IPS-11a (cell line): ENCODE results near the gene SLC19A1.

Experiments
- H3K4me3 ChIP-seq: one replicate; pipeline ENCODE4 v1.5.1; 2013; ENCODE audit warnings: low read depth, low read length, control low read depth

Gene SLC19A1

DNA sequence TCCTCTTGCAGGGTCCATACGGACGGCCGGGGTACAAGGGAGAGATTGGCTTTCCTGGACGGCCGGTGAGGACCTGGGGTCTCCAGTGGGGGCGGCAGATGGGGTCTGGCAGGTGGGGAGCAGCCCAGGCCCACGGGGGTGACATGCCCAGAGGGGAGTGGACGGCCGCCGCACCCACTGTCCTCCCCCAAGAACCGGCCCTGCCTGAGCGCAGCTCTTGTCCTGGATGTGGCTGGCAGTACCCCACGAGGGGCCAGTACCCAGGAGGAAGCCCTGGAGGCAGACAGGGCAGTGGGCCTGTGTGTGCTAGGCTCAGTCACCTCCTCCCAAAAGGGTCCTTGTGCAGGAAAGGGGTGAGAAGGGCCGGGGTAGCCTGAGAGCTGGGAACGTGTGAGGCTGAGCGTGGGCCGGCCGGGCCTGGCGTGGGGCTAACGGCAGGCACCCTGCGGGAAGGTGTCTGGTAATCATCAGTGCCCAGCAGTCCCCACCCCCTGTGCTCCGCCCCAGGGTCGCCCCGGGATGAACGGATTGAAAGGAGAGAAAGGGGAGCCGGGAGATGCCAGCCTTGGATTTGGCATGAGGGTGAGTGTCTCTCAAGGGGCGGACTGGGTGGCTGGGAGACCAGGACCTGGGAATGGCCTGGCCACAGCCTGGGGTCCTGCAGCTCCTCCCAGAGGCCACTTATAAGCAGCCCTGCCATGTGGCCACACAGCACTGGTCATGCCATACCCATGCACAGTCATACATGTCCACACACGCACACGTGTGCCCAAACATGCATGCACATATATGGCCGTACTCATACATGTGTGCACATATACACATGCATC is 47.2 kb downstream of the SLC19A1 start:
- no peak overlapping the region for H3K4me3 ChIP-seq

DNA sequence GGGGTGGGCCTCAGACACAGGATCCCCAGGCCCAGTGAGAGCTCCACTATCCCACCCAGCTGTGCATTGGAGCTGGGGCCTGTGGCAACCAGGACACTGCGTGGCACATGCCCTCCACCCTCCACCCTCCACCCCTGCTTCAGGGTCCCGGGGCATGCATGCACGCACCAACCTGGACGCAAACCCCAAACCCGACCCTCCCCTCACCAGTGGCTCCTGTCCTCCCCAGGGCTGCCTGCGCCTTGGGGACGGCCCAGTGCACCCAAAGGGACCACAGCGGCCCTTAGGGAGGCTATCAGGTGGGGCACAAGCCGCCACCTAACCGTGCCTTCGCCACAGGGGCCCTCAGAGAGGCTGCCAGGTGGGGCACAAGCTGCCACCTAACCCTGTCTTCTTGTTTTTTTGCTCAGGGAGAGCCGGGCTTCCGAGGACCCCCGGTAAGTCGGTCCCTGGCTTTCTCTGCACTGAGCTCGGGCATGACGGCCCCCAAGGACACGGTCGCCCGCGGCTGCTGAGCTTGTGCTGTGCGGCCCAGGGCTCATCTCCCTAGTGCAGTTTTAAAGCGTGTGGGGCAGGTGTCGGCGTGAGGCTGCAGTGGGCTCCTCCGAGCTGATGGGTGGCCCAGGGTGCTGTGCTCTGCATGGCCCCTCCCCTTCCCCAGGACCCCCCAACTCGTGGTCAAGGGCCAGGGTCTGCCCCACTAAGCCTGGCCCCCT is 47.9 kb downstream of the SLC19A1 start:
- no peak overlapping the region for H3K4me3 ChIP-seq

DNA sequence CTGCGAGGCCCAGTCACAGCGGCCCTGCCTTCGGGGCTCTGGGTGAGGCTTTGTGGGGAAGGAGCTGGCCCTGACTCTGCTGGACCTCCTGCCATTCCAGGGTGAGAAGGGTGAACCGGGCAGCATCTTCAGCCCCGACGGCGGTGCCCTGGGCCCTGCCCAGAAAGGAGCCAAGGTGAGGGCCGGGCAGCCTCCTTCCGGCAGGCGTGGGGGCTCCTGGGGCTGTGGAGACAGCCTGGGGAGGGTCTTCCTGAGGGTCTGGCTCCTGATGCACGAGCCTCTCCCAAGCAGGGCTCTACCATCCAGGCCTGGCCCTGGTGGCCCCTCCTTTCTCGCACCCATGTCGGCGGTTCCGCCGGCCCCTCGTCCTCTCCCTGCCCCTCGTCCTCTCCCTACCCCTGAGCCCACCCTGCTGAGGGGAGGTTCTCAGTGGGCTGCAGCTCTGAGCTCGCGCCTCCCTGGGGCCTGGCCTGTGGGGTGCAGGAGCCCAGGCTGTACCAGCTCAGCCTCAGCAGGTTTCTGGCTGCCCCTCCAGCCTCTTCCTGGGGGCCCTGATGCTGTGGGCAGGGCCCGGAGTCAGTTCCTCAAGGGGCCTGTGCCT is 48.7 kb downstream of the SLC19A1 start:
- no peak overlapping the region for H3K4me3 ChIP-seq

DNA sequence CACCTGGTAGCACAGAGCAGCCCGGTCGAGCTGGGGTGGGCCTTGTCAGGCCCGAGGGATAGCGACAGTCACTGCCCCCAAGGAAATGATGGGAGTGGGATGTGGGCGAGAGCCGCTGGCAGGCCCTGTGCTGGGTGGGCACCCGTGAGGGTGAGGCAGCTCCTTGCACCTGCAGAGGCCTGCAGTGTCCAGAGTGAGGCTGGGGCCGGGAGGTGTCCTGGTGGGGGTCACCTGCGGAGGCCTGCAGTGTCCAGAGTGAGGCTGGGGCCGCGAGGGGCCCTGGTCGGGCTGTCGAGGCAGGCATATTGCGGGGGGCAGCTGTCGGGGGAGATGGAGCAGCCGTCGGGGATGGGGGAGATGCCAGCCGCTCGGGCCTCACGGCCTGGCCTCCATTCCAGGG is 49.5 kb downstream of the SLC19A1 start:
- no peak overlapping the region for H3K4me3 ChIP-seq

DNA sequence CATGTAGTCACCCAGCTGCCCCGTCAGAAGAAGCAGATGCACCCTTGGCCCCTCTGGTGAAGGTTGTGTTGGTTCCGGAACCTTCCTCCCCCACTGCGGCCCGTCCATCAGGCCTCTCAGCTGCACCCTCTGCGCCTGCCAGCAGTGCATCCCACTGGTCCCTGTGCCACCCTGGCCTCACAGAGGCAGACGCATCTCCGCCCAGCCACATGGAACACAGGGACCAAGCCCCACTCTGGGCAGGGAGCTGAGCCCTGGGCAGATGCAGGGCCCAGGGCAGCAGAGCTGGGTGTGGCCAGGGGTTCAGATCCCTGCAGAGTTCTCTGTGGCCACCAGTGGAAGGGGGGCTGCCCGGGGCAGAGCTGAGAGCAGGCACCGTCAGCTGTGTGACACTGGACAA is 50.6 kb downstream of the SLC19A1 start:
- no peak overlapping the region for H3K4me3 ChIP-seq

DNA sequence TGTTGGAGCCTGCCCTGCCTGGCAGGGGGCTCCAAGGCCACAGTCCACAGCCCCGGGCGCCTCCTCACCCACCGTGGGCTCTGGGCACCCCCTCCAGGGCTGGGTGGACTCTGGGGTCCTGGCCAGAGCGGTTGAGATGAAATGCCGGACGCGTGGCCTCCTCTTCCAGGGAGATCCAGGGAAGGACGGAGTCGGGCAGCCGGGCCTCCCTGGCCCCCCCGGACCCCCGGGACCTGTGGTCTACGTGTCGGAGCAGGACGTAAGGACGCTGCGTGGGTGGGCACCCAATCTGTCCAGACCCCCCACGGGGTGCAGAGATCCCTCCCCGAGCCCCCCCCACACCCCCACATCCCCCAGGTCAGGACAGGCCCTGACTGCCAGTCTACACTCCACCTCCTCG is 51.2 kb downstream of the SLC19A1 start:
- H3K4me3 ChIP-seq = no peak overlapping the region

DNA sequence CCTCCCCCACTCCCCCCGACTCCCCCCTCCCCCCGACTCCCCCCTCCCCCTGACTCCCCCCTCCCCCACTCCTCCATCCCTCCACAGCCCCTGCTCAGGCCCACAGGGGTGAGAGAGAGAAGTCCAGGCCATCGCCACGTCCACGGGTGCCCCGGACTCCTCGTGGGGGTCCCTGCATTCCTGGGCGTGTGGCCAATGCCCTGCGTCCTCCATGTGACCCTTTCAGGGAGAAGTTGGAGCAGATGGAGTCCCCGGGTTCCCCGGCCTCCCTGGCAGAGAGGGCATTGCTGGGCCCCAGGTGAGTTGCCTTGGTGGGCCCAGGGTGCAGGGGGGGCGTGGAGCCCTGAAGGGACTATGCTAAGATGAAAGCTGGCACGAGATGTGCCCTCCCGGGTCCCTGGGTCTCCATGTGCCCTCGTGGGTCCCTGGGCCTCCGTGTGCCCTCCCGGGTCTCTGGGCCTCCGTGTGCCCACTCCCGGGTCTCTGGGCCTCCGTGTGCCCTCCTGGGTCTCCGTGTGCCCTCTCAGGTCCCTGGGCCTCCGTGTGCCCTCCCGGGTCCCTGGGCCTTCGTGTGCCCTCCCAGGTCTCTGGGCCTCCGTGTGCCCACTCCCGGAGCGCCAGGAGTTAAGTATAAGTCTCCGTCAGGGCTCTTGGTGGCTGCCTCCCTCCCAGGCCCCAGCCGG is 52.0 kb downstream of the SLC19A1 start:
- H3K4me3 ChIP-seq = no peak overlapping the region

DNA sequence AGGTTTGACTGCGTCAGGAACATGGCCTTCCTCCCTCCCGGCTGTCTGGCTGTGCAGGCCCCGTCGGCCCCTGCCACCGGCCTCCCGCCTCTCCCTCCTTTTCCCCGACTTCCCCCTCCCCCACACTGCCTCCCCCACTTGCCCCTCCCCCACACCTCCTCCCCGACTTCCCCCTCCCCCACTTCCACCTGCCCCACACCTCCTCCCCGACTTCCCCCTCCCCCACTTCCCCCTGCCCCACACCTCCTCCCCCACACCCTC is 52.6 kb downstream of the SLC19A1 start:
- no peak overlapping the region for H3K4me3 ChIP-seq

DNA sequence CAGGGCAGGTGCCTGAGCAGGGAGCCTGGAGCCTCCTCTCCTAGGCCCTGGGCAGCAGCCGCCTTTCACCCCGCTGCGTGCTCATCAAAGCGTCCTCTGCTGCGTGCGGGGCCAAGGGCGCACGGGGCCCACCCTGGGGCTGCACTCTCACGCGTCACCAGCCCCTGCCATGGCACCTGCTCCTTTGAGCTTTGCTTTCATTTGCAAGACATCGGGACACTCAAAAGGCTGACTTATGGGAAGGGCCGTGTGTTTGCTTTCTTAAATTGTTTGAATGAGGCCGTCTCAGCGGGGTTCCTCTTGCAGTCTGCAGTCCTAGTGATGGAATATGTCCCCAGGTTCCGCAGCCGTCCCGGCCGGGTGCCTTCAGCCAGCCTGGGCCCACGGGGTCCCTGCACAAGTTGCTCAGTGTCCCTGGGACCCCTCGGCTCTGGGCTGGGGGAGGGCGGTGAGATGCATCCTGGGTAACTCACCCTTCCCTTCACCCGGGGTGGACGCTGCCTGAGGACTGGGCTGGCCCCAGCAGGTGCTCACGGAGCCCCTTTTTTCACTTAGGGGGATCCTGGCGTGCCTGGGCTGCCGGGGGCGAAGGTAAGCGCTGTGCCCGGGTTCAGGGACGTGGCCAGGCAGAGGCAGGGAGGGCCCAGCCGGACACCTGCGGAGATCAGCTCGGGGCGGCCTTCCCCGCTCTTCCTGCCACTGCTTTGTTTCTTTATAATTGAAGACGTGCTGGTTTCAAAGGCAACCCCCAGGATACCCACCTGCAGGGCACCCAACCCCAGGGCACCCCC is 53.1 kb downstream of the SLC19A1 start:
- H3K4me3 ChIP-seq = no peak overlapping the region

DNA sequence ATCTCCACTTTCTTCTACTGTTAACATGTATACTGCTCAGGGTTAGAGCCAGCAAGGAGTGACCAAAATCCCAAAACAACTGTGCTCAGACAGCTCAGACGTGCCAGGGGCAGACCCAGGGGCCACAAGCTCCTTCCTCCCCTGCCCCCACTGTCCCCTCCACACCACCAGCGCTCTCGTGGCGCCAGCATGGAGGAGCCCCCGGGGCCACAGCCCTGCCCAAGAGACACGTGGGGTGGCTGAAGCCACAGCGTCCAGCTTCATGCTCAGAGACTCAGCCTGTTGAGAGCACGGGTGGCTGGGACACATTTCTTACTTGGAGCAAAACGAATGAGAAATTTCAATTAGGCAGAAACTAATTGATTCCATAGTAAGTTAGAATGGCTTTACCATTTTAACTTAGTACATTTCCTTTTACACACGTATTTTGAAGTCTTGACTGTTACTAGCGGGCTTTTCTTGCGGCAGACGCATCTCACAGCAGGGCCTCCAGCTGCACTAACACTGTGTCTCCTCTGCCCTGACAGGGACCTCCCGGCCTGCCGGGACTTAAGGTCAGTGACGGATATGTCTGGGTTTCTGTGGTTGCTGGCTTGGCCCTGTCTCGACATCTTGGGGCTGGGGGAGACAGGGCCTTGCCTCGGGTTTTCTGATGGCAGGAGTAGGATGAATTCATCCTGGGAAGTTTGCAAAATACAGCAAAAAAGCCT is 54.2 kb downstream of the SLC19A1 start:
- no peak overlapping the region for H3K4me3 ChIP-seq

DNA sequence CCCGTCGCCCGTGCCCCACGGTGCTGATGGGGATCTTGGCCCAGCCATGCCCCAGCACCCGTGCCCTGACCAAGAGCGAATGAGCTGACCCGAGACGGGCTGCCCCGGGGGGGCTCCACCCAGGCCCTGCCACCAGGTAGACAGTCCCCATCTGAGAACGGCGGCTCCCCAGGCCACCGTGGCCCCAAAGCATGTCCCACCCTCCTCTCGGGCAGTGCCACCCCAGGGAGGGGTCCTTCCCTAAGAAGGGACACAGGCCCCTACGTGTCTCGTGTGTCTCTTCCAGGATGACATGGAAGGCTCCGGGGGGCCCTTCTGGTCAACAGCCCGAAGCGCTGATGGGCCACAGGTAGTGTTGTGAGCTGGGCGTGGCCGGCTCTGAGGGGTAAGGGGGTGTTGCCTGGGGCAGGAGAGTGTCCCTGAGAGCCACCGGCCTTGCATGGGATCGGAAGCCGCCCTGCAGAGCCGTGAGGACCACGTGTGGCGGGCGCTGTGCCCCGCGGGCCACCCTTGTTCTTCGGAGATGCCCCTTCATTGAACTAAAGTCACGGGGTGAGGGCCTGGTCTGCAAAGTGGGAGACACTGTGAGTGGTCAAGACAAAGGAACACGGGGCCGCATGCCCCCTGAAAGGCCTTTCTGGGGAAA is 55.0 kb downstream of the SLC19A1 start:
- H3K4me3 ChIP-seq = no peak overlapping the region

DNA sequence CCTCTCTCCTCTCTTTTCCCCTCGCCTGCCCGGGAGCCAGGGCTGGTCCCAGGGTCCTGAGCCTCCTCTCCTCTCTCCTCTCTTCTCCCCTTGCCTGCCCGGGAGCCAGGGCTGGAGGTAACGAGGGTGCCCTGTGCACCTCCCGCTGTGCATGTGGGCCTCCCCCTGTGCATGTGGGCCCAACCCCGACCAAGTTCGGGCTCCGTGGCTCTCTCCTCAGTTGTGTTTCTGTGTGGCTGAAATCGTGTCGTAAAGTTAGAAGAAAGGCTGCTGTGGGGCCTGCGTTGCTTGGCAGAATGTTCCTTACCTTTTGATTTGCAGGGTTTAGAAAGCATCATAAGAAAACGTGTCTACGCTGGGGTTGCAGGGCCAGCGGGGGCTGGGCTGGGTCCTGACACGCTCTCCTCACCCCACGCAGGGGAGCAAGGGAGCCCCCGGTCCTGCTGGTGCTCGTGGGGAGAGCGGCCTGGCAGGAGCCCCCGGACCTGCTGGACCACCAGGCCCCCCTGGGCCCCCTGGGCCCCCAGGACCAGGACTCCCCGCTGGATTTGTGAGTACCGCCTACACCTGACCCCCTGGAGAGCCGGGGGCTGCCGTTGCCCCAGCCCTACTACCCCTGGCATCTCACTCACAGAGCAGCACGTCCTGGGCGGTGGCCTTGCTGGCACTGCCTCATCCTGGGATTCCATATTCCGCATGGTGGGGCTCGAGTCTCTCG is 55.6 kb downstream of the SLC19A1 start:
- no peak overlapping the region for H3K4me3 ChIP-seq

DNA sequence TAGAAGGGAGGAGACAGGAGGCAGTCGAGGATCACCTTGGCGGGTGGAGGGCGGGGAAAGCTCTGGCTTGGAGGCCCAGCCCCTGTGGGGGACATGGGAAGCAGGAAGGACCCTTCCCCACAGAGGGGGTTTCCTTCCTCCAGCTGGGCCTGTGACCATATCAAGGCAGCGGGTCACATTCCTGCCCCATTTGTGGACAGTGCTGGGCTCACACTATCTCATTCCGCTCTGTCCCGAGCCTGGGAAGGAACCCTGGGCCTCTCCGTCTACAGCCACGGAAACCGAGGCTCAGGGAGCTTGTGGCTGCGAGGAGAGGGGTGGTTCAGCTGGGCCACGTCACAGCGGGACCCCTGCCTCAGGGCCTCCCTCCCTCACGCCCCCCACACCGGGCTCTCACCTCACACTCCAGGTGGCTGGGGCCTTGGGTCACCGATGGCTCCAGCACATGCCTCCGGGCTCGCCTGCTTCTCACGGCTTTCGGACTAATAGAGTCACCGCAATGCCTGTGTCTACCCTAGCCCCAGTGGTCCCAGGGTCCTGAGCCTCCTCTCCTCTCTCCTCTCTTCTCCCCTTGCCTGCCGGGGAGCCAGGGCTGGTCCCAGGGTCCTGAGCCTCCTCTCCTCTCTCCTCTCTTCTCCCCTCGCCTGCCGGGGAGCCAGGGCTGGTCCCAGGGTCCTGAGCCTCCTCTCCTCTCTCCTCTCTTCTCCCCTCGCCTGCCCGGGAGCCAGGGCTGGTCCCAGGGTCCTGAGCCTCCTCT is 56.4 kb downstream of the SLC19A1 start:
- H3K4me3 ChIP-seq = no peak overlapping the region

DNA sequence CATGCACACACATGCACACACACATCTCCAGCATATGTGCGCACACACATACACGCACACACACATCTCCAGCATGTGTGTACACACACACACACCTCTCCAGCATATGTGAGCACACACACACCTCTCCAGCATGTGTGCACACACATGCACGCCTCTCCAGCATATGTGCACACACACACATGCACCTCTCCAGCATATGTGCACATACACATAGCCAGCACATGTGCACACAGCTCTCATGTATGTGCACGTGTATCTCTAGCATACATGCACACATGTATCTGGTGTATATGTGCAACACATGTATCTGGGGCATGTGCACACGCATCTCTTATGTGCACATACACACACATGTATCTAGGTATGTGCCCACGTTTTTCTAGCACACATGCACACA is 57.9 kb downstream of the SLC19A1 start:
- H3K4me3 ChIP-seq = no peak overlapping the region

DNA sequence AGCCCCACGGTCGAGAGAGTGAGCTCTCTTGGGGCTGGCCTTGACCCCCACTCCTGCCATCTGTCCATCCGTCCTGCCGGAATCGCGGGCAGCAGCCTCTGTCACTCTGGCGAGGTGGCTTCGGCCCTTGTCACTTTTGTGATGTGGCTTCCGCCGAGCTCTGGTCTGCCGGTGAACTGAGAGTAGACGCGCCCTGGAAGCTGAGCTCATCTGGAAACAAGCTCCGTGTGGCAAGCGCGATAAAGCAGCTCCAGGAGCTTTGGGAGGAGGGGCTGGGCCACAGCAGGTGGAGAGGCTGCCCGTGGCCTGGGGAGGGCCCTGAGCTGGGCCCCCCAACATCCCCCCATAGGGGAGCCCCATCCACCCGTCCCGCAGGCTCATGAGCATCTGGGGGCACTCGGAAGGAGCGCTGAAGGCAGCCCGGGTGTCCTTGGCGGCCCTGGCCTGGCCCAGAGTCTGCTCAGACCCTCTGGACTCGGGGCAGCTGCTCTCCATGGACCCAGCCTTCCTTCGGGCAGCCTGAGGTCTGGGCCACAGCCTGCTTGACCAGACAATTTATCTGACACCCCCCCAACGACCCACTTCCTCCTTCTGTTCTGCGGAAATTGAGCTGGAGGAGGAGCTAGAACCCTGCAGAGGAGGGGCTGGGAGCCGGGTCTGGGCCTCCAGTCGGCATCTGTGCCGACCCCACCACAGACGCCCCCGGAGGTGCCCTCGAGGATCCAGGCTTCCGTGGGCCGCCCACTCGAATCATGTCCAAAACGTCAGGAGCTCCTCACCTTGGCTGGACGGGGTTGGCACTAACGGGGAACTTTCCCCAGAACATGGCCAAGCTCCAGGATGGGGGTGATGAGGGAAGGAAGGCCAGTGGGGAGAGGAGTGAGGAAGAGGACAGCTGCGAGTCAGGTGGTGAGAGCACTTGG is 59.1 kb downstream of the SLC19A1 start:
- no peak overlapping the region for H3K4me3 ChIP-seq

DNA sequence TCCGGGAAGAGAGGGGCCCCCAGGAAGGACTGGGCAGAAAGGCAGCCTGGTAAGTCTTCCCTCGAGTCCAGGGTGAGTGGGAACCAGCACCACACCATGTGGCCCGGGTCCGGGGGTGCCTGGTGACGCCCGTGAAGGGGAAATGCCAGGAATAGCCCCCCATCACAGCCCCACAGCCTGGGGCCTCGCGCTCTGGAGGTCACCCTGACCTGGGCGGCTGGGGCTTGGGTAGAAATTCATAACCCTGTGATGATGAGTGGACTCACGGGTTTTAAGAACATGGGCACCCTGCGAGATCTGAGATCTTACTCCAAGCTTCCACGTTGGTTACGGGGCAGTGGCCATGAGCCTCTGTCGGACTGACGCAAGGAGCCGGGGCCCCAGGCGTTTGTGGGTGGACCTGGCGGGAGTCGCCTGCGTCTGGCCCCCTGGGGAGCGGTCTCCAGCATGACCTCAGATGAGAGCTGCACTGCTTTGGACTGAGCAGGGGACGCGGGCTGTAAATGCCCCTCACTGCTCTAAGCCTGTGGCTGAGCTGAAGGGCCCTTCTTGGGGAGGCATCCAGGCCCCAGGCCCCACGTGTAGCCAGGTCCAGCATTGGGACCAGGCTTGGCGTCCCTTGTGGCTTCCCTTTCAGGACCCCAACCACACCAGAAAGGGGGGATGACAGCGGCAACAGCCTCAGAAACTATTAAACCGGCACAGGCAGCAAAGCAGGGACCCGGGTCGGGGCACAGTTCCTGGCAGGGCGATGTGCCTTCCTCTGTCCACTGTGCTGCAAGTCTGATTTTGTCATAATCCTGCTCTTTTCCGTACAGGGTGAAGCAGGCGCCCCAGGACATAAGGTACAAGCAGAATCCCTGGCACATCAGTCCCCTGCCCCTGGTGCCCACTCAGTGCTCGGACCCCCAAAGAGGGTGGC is 60.0 kb downstream of the SLC19A1 start:
- no peak overlapping the region for H3K4me3 ChIP-seq
